ENCODE data around the gene NRCAM.
"Not testable (repeated sequence)": the region's sequence is repeated elsewhere in the genome, so short reads cannot be mapped to it uniquely, and the experiment has no call there.

The NRCAM gene

GRCh38 chr7:108284349-108285002 lies 171.8 kb downstream of the NRCAM start:
- TF ChIP-seq, protein P1, sequence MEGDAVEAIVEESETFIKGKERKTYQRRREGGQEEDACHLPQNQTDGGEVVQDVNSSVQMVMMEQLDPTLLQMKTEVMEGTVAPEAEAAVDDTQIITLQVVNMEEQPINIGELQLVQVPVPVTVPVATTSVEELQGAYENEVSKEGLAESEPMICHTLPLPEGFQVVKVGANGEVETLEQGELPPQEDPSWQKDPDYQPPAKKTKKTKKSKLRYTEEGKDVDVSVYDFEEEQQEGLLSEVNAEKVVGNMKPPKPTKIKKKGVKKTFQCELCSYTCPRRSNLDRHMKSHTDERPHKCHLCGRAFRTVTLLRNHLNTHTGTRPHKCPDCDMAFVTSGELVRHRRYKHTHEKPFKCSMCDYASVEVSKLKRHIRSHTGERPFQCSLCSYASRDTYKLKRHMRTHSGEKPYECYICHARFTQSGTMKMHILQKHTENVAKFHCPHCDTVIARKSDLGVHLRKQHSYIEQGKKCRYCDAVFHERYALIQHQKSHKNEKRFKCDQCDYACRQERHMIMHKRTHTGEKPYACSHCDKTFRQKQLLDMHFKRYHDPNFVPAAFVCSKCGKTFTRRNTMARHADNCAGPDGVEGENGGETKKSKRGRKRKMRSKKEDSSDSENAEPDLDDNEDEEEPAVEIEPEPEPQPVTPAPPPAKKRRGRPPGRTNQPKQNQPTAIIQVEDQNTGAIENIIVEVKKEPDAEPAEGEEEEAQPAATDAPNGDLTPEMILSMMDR (IDR thresholded peaks at IDR 0.05; ENCODE audit: low read depth, low read length): no peak
- H3K9me3 ChIP-seq (ENCODE audit: severe bottlenecking): peaks cover 2% of the 10 kb centered on the region
- H3K4me3 ChIP-seq (ENCODE audit: low read depth, low read length): no peak overlapping the region
- no peaks in the 10 kb centered on the region for H3K36me3 ChIP-seq
- no peaks in the 10 kb centered on the region for H3K27me3 ChIP-seq (ENCODE audit: insufficient read depth, low read depth, severe bottlenecking)
- no peak overlapping the region for H3K27ac ChIP-seq
- DNase-seq: no peak

DNA sequence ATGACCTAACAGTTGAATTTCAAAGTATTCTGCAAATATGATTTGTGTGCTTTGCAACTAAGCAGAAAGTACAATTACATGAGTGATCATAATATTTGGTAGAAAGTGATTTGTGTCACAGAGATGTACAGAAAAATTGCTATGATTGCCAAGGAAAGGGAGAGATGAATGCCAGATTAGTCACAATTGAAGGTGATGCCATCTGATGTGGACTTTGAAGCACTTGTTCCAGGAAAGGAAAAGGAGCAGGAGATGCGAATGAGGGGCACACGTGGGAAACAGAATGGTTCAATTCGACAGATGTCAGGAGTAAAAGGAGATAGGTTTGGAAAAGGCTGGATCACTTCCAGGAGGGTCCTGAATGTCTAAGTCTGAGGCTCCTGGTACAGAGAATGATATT lies 173.0 kb downstream of the NRCAM start:
- no peak for DNase-seq
- TF ChIP-seq, protein P1 (IDR thresholded peaks at IDR 0.05; ENCODE audit: low read depth, low read length): no peak
- H3K27ac ChIP-seq: no peak overlapping the region
- no peak overlapping the region for H3K4me3 ChIP-seq (ENCODE audit: low read depth, low read length)
- no peaks in the 10 kb centered on the region for H3K27me3 ChIP-seq (ENCODE audit: insufficient read depth, low read depth, severe bottlenecking)
- peaks cover 2% of the 10 kb centered on the region for H3K9me3 ChIP-seq (ENCODE audit: severe bottlenecking)
- H3K36me3 ChIP-seq: no peaks in the 10 kb centered on the region

DNA sequence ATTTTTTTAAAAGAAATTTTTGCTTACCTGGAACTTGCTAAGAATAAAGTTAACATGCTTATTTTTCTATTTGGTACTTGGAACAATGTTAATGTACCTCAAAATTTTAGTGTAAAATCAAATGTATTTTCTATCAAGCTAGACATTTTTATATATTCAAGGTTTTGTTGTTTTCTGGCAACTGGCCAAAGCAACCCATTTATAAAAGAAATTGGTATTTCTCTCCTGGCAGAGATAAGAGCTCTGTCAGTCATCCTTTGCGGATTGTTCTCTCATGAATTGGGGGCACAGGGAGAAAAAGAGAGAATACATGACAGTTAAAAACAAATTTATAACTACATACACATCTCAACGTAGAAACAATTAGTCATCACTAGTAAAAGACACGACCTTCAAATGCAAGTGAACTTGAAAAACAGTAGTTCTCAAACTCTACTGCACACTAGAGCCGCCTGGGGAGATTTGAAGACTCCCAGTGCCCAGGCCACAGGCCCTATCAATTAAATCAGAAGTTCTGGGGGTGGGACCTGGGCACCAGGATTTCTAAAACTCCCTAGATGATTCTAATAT lies 173.7 kb downstream of the NRCAM start:
- Histone ChIP-seq H3K36me3 (no peaks in the 10 kb centered on the region), H3K4me3 (ENCODE audit: low read depth, low read length) (no peak overlapping the region), H3K9me3 (ENCODE audit: severe bottlenecking) (no peaks in the 10 kb centered on the region), H3K27ac (no peak overlapping the region), H3K27me3 (ENCODE audit: insufficient read depth, low read depth, severe bottlenecking) (no peaks in the 10 kb centered on the region)
- DNase-seq: no peak
- TF ChIP-seq, protein P1 (IDR thresholded peaks at IDR 0.05; ENCODE audit: low read depth, low read length): no peak

GRCh38 chr7:108280136-108280535 lies 176.1 kb downstream of the NRCAM start:
- Histone ChIP-seq H3K4me3 (ENCODE audit: low read depth, low read length) (no peak overlapping the region), H3K27me3 (ENCODE audit: insufficient read depth, low read depth, severe bottlenecking) (no peaks in the 10 kb centered on the region), H3K9me3 (ENCODE audit: severe bottlenecking) (no peaks in the 10 kb centered on the region), H3K36me3 (no peaks in the 10 kb centered on the region), H3K27ac (no peak overlapping the region)
- no peak for DNase-seq
- TF ChIP-seq, protein P1 (IDR thresholded peaks at IDR 0.05; ENCODE audit: low read depth, low read length): no peak

GRCh38 chr7:108278776-108279175 lies 177.5 kb downstream of the NRCAM start:
- Histone ChIP-seq H3K36me3 (no peaks in the 10 kb centered on the region), H3K27ac (no peak overlapping the region), H3K27me3 (ENCODE audit: insufficient read depth, low read depth, severe bottlenecking) (no peaks in the 10 kb centered on the region), H3K4me3 (ENCODE audit: low read depth, low read length) (no peak overlapping the region), H3K9me3 (ENCODE audit: severe bottlenecking) (no peaks in the 10 kb centered on the region)
- DNase-seq: no peak
- TF ChIP-seq, protein P1 (IDR thresholded peaks at IDR 0.05; ENCODE audit: low read depth, low read length): no peak

DNA sequence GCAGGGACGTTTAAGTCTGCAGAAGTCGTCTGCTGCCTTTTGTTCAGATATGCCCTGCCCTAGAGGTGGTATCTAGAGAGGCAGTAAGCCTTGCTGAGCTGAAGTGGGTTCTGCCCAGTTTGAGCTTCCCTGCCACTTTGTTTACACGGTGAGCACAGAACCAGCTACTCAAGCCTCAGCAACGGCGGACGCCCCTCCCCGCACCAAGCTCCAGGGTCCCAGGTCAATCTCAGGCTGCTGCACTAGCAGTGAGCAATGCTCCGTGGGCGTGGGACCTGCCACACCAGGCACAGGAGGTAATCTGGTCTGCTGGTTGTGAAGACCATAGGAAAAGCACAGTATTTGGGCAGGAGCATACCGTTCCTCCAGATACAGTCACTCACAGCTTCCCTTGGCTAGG lies 178.0 kb downstream of the NRCAM start:
- TF ChIP-seq, protein P1 (IDR thresholded peaks at IDR 0.05; ENCODE audit: low read depth, low read length): no peak
- H3K27me3 ChIP-seq (ENCODE audit: insufficient read depth, low read depth, severe bottlenecking): no peaks in the 10 kb centered on the region
- H3K9me3 ChIP-seq (ENCODE audit: severe bottlenecking): no peaks in the 10 kb centered on the region
- H3K27ac ChIP-seq: no peak overlapping the region
- H3K36me3 ChIP-seq: no peaks in the 10 kb centered on the region
- H3K4me3 ChIP-seq (ENCODE audit: low read depth, low read length): no peak overlapping the region
- DNase-seq: no peak

- H3K27me3 ChIP-seq (ENCODE audit: insufficient read depth, low read depth, severe bottlenecking); DNase-seq: not testable (repeated sequence)
Observed at GRCh38 chr7:108274447-108274846, 181.8 kb downstream of the NRCAM start.

GRCh38 chr7:108272891-108273290 lies 183.3 kb downstream of the NRCAM start:
- DNase-seq; H3K27ac ChIP-seq; H3K36me3 ChIP-seq; H3K9me3 ChIP-seq (ENCODE audit: severe bottlenecking); H3K27me3 ChIP-seq (ENCODE audit: insufficient read depth, low read depth, severe bottlenecking); H3K4me3 ChIP-seq (ENCODE audit: low read depth, low read length): not testable (repeated sequence)

More at GRCh38 chr7:108274447-108274846, 181.8 kb downstream of the NRCAM start:
- H3K9me3 ChIP-seq (ENCODE audit: severe bottlenecking); H3K27ac ChIP-seq; H3K4me3 ChIP-seq (ENCODE audit: low read depth, low read length); H3K36me3 ChIP-seq: not testable (repeated sequence)

Measured in WERI-Rb-1 (cell line).